ENCODE measurements around the gene YIPF1. TPM values are rescaled to one million over a fixed set of nuclear protein-coding genes. Genes with fewer than 3 reads are reported as not detected.

The YIPF1 gene
- total RNA-seq (2014; rRNA removed; shearing (Covaris generic)), result 32.5 and 38.1 TPM in 2 replicates

GRCh38 chr1:53889304-53890298 lies at the start of gene YIPF1:
Gene YIPF1 (minus strand): TSS chr1:53889797. CDS start chr1:53888937, 860 bp downstream.
- DNase-seq (ENCODE audit: low read depth), result peak; percentile 91

- peak; percentile 49 for DNase-seq (ENCODE audit: low read depth)
These were observed 48.7 kb upstream of the YIPF1 start for GRCh38 chr1:53938136-53938830.

GRCh38 chr1:53936430-53936829 lies 46.8 kb upstream of the YIPF1 start:
- no peak for DNase-seq (ENCODE audit: low read depth)

GRCh38 chr1:53934170-53934765 lies 44.7 kb upstream of the YIPF1 start:
- DNase-seq (ENCODE audit: low read depth), result peak; percentile 30

GRCh38 chr1:53931523-53931922 lies 41.9 kb upstream of the YIPF1 start:
- DNase-seq (ENCODE audit: low read depth), result no peak

- no peak for DNase-seq (ENCODE audit: low read depth)
These were observed 41.3 kb upstream of the YIPF1 start for GRCh38 chr1:53930932-53931331.

GRCh38 chr1:53929246-53929960 lies 39.8 kb upstream of the YIPF1 start:
- no peak for DNase-seq (ENCODE audit: low read depth)

GRCh38 chr1:53927376-53927881 lies 37.8 kb upstream of the YIPF1 start:
- no peak for DNase-seq (ENCODE audit: low read depth)

GRCh38 chr1:53919675-53920066 lies 30.1 kb upstream of the YIPF1 start:
- DNase-seq (ENCODE audit: low read depth), result peak; percentile 69

- DNase-seq (ENCODE audit: low read depth), result no peak
These were observed 28.7 kb upstream of the YIPF1 start for GRCh38 chr1:53918343-53918742.

GRCh38 chr1:53913352-53914033 lies 23.9 kb upstream of the YIPF1 start:
- DNase-seq (ENCODE audit: low read depth), result no peak

GRCh38 chr1:53911442-53911841 lies 21.8 kb upstream of the YIPF1 start:
- DNase-seq (ENCODE audit: low read depth), result no peak

GRCh38 chr1:53909946-53910345 lies 20.3 kb upstream of the YIPF1 start:
- DNase-seq (ENCODE audit: low read depth), result no peak

- DNase-seq (ENCODE audit: low read depth), result no peak
These were observed 16.5 kb upstream of the YIPF1 start for GRCh38 chr1:53906121-53906520.

- no peak for DNase-seq (ENCODE audit: low read depth)
These were observed 15.9 kb upstream of the YIPF1 start for GRCh38 chr1:53905509-53905908.

- no peak for DNase-seq (ENCODE audit: low read depth)
These were observed 12.9 kb upstream of the YIPF1 start for GRCh38 chr1:53902235-53903138.

- peak; percentile 14 for DNase-seq (ENCODE audit: low read depth)
These were observed 10.1 kb upstream of the YIPF1 start for GRCh38 chr1:53899708-53900107.

- peak; percentile 89 for DNase-seq (ENCODE audit: low read depth)
These were observed 9.6 kb upstream of the YIPF1 start for GRCh38 chr1:53899206-53899628.

GRCh38 chr1:53896635-53897229 lies 7.1 kb upstream of the YIPF1 start:
- DNase-seq (ENCODE audit: low read depth), result peak; percentile 94
